KBM-7 (cell line): ENCODE measurements around the gene PKIB.

Experiments
- DNase-seq: peaks from one replicate; pipeline ENCODE4 v3.0.0-alpha.2; 2015
- in situ Hi-C: fragments of 300-500 bp; cut with MboI; formaldehyde crosslinking; loops from 2 replicates; pipeline ENCODE4 v1.14.3; 2020; ENCODE audit warnings: low sequenced_read_pairs, low pct_unique_long_range_greater_than_20kb, mixed read lengths

The PKIB gene

DNA sequence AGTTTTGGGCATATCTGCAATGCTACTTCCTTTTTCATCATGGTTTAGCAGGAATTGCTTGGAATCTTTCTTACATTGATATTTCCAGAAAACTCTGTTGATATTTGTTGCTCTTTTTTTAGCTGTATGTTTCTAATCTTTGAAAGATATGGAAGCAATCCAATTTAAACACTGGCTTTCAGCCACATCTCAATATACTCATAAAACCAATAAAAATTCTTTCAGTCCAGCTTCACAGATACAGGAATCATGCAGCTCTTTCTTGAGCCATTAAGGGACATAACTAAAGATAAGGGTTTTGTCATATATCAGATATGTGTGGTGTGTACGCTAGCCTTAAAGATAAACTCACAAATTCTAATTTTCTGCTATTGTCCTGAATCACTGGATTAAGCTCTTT lies 47.4 kb downstream of the PKIB start:
- in situ Hi-C loops = no loop called here
- DNase-seq = no peak

DNA sequence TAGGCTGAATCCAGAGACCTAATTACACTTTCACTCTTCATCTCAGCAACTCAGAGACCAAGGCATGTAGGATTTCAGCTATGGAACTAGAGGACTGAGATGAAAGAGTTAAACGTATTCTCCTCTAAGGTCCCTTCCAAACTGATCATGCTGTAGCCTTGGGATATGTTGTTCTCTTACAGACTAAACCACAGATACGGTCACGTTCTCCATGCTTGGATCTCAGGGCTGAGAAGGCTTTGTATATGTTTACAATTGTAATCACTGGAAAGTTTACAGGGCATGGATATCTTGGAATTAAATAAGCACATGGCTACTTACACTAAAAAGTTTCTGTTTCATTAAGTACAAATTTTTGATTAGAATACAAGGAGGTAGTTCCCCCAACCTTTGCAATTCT lies 50.1 kb downstream of the PKIB start:
- in situ Hi-C loops = no loop called here
- DNase-seq = no peak

DNA sequence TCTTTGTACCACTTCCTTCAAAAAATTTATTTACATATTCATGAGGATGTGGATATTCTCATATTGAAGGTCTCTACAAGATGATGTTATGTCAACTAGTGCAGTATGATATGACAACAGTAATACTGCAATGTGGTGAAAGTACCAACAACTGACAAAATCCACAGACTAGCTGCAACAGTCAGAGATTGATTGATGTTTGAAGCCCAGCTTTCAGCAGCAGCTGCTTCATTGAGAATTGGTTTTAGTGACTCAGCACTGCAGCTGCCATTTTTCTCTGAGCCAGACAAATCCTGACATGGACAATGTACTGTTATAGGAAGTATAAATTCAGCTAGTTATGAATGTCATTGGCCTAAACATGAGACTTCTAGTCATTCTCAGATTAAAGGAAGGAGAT lies 53.8 kb downstream of the PKIB start:
- no peak for DNase-seq
- in situ Hi-C loops = no loop called here

DNA sequence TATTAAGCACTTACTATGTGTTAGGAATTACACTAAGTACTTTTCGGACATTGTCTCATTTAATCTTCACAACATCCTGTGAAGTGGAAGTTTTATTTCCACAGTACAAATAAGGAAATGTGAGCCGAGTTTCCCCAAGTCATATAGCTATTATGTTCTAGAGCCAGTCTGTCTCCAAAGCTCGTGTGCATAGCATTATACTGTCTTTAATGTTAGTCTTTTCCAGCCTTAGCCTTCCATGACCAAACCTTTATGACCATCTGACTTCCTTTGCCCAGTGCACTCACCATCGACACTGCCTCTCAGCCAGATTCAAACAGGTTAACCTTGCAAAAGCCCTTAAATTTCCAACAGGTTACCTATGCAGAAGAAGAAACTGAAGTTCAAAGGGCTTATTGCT lies 55.7 kb downstream of the PKIB start:
- no peak for DNase-seq
- in situ Hi-C loops = no loop called here

DNA sequence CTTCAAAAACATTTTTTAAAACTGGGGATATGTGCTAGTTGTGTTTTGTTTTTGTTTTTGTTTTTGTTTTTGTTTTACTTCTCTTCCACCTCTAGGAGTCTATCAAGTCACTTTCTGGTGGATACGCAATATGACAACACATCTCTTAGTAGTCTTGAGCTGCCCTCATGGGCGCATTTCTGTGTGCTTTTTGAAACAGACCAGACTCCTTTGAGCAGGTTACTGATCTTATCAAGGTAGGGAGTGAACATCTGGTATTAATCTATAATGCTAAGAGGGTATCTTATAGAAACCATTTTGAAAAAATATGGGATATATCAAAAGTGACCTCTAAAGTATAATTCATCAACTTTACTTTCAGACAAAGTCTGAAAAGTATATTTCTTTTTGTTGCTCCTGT lies 56.2 kb downstream of the PKIB start:
- DNase-seq = no peak
- in situ Hi-C loops = no loop called here

DNA sequence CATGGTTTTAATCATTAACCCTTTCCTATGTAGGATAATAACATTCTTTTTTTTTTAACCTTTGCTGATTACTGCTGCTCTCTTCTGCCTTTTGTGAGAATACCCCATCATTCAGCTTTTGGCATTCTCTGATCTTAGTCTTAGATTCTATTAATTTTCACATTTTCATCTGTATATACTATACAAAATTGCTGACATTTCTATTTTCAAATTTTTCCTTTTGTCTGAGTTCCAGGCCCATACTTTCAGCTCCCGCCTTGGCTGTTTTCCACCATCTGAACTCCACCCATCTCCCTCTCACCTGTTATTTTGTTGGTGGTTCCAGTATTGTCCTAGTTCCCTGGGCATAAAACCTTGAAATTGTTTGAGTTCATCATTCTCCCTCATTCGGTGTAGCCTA lies 59.2 kb downstream of the PKIB start:
- in situ Hi-C loops = no loop called here

DNA sequence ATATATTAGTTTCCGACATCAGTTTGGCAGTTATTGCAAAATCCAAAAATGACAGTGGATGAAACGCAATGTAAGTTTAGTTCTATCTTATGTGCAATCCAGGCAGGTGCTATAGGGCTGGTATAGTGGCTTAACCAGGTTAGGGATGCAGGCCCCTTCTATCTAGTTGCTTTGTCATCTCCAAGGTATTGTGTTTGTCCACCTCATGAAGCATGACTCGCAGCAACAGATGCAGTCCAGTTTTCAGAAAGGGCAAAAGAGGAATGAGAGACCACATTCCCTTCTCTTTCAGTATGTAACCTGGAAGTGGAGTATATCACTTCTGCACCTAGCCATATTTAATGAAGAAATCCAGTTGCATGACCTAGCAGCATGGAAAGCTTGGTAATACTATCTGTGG lies 59.7 kb downstream of the PKIB start:
- no peak for DNase-seq
- in situ Hi-C loops = no loop called here

More for the DNA sequence above, 59.2 kb downstream of the PKIB start:
- DNase-seq = no peak

DNA sequence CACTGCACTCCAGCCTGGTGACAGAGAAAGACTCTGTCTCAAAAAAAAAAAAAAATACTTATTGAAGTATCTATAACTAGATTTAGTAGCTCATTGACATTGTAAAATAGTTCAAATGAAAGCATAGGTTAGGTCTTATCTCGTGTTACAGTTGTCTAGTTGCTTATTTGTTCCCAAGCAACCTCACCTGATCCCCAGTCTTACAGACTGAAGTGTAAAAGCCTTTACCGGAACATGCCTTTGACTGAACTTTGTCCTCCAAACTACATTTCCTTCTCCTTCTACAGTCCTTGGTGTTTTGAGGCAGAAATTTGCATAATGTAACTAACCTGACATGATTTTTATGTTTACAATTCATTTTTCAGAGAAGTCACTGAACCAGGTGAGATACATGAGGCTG lies 61.0 kb downstream of the PKIB start:
- DNase-seq = no peak

DNA sequence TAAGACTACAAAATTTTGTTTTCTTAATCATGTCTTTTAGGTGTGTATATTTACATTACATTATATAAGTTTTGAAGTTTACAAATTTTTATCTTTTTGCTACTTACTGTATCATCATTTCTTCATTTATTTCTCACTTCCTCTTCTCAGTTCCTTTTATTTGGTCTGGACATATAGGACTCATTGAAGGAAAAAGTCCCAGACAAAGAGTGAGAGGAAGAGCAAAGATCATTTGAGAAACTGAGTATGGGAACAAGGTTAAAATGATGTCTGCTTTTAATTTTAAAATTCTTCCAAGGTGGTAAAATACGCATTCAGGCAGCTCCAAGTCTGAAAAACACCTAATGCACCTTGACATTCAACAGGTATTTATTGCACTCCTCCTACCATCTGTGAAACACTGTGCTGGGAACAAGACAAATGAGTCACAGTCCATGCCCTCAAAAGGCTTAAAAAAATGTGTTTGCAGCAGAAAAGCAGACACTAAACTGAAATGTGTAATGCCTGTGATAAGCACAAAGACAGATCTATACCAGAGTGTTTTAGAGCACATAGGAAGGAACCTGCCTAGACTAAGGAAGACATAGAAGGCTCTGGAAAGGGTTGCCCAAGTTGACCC lies 63.2 kb downstream of the PKIB start:
- DNase-seq = peak; percentile 12
- in situ Hi-C loops = no loop called here

More for the DNA sequence above, 61.0 kb downstream of the PKIB start:
- in situ Hi-C loops = no loop called here

DNA sequence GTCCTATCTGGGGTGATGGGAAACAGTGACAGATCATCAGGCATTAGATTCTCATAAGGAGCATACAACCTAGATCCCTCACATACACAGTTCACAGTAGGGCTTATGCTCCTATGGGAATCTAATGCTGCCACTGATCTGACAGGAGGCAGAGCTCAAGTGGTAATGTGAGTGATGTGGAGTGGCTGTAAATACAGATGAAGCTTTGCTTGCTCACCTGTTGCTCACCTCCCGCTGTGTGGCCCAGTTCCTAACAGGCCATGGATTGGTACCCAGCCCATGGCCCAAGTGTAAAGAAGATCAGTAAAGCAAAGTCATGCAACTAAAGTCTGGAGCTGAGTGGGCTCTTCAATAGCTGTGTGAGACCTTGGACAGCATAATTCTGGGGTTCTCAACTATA lies 65.9 kb downstream of the PKIB start:
- DNase-seq = no peak
- in situ Hi-C loops = no loop called here

DNA sequence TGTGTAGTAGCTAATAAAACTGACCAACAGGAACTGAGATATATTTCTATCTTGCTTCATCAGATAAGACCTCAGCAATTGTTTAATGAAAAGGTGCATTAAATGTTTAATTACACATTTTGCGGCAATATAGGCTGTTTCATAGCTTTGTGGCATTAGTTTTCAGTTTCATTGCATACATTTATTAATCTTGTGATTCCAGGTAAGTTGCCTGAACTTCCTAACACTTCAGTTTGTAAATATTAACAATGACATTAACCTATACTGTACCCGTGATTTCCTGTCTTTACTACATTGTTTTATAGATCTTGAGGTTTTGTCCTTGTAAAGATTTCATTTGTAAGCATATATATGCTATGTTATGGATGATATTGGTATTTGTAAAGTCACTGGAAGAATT lies 66.5 kb downstream of the PKIB start:
- no peak for DNase-seq
- in situ Hi-C loops = no loop called here

DNA sequence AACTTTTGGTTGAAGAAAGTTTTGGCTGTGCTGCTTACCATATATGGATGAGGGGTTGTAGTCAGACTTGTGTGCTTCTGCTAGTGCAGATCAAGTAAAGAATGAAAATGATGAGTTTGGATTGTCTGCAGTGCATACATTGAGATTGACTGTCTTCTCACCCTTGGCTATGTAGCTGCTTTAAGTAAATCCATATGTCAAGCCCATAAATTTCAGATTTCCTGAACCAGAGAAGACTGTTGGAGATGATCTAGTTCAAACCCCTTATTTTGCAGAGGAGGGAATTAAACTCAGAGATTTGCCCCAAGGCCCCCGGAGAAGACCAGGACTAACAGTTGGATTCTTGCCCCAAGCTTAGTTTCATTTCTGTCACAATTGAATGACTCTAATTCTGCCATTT lies 67.2 kb downstream of the PKIB start:
- no peak for DNase-seq
- in situ Hi-C loops = no loop called here

DNA sequence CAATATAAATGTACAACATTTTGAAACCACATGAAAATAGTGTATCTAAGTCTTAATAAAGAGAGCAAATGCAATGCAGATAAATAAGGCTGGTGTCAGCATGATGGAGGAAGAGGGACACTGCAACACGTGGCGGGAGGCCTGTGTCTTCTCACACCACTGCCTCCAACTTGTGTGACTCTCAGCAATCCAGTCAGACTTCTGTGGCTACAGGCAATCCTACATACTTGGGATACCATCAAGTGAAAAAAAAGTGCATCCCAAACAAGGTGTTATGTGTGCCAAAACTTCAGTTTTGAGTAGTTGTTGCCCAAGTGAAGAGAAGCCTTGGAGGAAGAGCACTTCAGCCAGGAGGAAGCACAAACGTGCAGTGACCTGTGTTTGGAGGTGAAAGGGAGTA lies 68.6 kb downstream of the PKIB start:
- in situ Hi-C loops = no loop called here
- DNase-seq = no peak

DNA sequence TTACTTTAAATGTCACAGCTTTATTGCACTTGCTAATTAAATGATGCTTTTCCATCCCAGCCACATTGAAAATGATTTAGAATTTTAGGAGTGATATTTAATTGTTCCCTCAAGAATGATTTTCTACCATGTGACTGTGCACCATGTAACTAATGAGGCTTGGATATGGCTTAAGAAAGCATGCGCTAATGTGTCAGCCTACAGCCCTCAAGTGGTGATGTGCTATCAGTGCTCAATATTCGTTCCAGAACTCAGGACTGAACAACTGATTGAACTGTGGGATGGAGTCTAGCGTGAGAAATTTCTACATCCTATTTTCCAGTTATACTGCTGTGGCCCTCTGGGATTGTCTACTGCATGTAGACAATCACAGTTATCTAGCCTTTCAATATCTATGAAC lies 71.5 kb downstream of the PKIB start:
- DNase-seq = no peak
- in situ Hi-C loops = no loop called here

DNA sequence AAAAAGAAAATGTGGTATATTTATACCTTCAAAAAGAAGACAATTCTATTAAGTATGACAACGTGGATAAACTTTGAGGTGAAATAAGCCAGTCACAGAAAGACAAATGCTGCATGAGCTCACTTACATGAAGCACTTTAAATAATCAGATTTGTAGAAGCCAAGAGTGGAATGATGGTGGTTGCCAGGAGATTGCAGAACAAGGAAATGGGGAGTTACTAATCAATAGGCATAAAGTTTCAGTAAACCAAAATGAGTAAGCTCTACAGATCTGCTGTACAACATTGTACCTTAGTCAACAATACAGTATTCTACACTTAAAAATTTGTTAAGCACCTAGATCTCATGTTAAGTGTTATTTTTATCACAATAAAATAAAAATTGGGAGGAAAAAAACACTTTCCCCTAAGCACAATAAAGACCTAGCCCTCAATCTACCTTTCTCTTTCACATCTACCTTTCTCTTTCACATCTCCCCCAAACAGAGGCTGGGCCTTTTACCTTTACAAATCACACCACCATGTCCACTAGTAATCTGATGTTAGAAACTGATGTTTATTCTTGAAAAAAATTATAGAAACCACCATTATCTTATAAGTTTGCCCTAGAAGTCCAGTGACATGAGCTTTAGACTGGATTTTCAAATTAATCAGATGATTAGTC lies 73.9 kb downstream of the PKIB start:
- in situ Hi-C loops = no loop called here
- no peak for DNase-seq

DNA sequence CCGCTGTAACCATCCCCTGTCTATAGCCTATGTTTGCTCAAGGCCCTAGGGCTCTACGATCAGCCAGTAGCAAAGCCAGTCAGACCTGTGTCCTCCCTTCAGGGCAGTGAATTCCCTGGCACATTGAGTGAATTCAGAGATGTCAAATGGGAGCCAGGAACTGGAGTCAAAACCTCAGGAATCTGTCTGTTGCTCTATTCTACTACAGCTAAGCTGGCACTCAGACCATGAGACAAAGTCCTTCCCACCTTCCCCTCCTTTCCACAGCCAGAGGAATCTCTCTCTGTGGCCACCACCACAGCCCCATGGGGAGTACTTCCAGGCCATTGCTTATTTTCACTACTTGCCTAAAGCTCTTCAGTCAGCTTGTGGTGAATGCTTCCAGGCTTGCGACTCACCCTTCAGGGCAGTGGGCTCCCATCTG lies 82.0 kb downstream of the PKIB start:
- DNase-seq = no peak
- in situ Hi-C loops = no loop called here

DNA sequence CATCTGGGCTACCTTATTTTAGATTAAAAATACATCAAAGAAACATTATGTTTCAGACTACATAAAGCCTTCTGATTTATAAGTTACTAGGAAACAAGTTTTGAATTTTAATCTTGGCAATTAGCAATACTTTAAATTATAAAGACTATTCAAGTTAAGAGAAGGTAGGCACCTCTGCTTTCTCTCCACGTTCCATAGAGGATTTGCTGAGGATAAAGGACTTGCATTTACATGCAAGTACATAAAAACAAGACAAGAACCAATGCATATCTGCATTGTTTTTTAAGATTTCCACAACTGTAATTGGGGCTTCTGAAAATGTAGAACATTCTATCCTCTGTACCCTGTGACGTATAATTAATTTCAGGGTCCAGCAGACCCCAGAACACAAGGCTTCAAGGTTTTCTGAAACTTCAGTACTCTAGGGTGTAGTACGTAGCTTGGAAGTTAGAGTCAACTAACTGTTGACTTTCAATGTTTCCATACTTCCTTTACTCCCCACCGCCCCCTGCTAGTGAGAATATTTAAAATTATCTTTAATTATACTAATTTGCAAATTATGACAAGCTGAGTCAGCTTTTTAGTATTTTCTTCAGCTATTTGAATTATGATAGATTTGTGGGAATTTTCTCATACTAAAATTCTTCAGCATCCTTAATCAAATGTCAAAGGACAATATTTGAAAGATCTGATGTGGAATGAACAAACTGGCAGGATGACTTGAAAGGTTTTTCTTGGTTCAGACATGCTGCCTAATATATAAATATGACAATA lies 82.8 kb downstream of the PKIB start:
- in situ Hi-C loops = no loop called here
- no peak for DNase-seq

DNA sequence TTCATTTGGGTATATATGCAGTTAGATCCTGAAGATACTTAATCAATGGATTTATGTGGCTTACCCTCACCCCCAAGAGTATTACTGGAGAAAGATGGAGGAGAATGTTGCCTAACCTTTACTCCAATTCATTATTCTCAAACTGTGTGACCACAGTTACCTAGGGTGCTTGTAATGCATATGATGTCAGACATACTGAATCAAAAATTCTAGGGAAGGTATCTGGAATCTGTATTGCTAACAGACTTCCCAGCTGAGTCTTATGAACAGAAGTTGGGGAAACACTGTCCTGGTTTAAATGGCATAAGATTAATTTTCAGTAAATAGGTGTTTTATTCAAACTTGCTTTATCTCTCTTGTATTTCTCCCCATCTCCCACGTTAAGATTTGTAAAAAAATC lies 83.9 kb downstream of the PKIB start:
- in situ Hi-C loops = no loop called here
- no peak for DNase-seq

DNA sequence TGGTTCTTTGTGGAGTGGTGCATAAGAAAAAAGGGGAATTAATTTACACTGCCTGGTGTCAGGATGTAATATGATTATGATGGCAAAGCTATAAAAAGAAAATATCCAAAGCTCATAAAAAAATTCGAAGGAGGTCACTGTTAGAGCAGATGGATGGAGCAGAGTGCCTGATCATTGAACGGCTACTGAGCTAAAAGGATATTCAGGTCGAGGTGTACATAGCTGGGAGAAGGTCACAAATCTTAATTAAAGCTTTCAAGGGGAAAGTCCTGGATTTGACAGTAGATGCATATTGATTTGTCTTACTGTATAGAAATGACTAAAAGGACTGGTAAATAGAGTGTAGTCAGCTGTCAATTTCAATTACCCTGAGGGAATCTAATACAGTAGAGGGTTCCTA lies 84.4 kb downstream of the PKIB start:
- in situ Hi-C loops = no loop called here
- no peak for DNase-seq

DNA sequence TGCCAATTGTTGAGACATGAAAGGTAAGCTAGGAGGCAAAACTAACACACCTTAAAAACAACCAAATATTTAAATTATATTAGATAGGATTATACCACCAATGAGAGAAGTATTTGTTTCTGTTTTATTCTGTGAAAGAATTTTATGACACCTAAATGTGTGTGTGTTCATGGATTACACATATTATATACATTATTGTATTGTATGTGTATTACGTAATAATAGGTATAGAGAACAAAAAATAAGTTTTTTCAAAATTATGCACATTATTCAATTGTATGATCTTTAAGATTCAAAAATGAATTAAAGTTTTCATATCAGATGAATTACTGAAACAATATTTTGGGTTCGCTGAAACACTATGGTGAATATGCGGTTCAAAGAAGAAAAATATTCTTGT lies 85.0 kb downstream of the PKIB start:
- no peak for DNase-seq
- in situ Hi-C loops = no loop called here

DNA sequence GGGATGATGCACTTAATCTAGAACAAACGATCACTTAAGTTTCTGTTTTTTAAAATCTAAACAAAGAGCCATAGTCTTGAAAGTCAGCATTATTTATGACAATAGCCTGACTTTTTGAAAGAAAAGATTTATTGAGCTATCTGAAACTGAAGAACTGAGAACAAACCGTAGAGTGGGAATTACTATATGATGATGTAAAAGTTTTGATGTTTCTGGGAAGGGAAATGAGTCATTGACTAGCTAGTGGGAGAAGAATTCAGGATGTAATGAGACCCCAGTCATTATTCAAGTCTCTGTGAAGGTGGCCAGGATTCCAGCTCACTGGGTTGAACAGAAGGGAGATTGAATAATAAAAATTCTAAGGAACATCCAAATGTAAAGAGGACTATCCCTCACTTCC lies 85.9 kb downstream of the PKIB start:
- in situ Hi-C loops = no loop called here
- no peak for DNase-seq
